Measurements from ENCODE around the gene MROH2B. TPM values are rescaled to one million over a fixed set of nuclear protein-coding genes. Genes with fewer than 3 reads are reported as not detected.
"Not testable (repeated sequence)": the region's sequence is repeated elsewhere in the genome, so short reads cannot be mapped to it uniquely, and the experiment has no call there.

Gene MROH2B
- polyA plus RNA-seq, 3 donors: 0.13 to 0.28 TPM; not detected in 1

DNA sequence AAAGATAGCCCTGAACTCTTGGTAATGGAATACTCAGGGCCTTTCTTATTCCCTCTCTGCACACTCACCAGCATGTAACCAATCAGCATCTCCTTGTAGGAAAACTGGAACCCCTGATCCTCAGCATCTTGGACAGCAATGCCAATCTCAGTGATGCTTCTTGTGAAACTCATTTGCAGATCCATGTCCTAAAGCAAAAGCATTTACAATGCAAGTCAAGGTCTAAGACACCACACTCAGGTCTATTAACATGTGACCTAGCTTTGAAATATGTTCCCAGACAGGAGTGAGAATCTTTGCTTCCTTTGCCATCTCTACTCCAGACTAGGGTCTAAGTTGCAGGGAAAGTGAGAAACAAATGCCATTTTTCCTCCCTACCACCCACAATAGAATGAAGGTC, 38.2 kb downstream of the MROH2B start:
- no peak for DNase-seq

DNA sequence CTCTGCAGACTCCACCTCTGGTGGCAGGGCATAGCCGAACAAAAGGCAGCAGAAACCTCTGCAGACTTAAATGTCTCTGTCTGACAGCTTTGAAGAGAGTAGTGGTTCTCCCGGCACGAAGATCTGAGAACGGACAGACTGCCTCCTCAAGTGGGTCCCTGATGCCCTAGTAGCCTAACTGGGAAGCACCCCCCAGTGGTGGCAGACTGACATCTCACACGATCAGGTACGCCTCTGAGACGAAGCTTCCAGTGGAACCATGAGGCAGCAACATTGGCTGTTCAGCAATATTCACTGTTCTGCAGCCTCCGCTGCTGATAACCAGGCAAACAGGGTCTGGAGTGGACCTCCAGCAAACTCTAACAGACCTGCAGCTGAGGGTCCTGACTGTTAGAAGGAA, 48.5 kb downstream of the MROH2B start:
- DNase-seq: not testable (repeated sequence)

DNA sequence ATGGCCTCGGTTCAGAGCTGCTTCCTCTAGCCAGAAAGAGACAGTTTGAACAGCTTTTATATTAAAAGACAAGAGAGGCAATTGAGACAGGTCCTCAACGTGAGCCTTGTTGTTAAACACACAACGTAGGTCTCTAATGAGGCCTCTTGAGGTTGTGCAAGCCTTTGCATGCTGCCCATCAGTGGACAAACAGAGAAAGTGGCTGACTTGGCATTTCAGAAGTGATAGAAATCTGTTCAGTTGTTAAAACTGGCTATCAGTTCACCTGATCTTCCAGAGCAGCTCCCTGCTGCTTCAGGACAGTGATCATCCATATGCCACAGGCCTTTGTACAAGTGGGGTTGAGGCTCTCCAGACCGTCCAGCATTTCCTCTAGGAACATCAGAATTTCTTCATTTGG, 58.8 kb downstream of the MROH2B start:
- no peak for DNase-seq

DNA sequence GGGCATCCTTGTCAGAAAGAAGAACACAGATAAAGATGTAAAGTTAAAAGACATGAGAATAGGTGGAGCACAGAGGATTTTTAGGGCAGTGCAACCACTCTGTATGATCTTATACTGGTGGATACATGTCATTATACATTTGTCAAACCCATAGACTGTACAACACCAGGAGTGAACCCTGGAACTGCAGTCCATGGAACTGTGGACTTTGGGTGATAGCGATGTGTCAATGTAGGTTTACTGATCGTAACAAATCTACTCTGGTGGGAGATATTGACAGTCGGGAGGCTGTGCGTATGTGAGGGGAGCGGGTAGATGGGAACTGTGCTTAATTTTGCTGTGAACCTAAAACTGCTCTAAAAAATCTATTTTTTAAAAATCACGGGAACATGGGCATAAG, 60.6 kb downstream of the MROH2B start:
- DNase-seq: no peak

DNA sequence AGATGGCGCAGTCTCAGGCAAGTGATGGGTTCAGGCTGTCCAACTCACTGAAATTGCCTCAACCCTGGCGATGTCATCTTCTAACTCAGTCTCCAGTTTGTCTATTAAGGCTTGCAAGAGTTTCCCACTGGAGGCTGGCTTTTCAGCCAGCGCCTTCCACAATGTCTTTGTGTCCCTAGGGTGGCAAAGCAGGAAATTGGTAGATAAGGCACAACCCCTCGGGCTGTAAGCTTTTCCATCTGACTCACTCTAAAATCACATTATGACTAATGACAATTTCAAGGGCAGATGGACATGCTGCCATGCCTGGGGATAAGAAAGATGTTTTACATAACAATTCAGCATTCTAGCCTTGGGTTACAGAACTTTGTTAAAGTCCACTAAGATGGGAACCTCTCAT, 61.9 kb downstream of the MROH2B start:
- DNase-seq: no peak

DNA sequence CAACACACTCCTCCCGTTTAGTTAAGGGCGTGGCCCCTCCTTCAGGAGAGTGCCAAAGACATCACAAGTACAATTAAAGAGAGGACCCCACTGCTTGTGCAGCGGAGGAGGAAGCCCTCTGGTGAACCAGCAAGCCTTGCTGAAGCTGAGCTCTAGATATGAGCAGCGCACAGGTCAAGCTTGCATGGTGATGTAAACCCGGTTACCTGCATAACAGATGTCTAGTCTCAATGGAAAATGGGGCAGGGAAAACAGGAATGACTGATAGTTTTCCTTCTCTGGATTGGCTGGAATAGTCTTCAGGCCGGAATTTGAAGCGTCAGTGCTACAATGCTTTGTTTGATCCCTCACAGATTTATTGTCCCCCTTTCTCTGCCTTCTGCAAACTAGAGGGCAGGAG, 66.2 kb downstream of the MROH2B start:
- no peak for DNase-seq

DNA sequence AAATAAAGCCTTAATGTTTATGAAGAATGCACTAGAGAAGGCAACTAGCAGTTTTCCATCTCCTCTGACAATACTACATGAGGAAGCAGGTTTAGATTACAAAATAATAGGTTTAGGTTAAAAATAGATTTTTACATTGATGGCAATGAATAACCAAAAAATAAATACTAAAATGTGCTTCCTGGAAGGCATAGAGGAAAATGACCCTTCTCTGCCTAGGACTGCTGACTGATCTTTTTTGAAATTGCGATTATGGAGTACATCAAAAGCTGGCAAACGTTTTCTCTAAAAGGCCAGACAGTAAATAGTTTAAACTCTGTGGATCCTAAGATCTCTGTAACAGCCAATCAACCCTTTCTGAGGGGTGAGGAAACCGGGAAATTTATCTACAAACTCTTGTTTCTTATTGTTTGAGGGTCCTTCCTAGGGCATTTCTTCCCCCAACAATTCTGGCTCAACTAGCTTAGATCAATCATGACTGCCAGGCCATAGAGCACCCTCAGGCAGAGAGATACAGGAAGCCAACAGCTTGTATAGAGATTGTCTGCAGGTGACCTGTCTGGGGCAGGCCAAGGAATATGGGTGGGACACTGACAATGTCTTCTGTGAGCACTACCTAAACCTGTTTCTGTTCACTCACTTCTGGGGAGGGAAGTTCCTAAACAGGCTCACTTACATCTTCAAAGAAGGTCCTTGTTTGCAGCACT, 67.3 kb downstream of the MROH2B start:
- no peak for DNase-seq

DNA sequence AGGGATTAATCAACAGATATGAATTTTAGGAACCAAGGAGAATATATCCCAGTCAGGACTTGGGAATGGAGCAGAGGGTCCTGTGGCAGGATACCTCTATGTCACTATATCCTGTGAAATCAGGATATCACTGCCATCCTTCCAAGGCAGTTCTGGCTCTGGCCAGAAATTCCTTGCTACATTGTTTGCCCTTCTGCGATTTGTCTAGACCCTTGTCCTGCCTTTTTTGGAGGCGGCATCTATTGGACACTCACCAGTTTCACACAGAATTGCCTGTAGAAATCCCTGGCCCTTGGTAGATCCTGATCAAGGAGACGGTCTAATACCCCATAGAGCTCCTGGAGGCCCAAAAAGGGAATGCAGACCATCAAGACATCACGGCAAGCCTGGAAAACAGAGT, 71.2 kb downstream of the MROH2B start:
- no peak for DNase-seq

DNA sequence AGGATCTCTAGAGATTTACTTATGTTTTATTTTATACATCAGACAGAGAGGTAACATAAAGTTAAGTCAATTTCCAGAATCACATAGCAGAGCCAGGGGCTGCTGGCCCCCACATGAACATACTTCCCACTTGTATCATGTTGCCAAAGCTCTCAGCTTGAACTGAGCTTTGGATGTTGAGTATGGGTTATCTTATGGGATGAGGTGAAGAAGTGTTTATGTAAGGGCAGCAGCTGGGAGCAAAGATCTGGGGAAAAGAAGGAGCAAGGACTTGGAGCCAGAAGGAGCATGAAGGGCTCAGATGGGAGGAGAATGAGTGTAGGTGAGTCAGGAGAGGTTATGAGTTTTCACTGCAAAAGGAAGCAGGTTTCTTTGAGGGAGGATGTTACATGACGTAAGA, 72.0 kb downstream of the MROH2B start:
- no peak for DNase-seq

DNA sequence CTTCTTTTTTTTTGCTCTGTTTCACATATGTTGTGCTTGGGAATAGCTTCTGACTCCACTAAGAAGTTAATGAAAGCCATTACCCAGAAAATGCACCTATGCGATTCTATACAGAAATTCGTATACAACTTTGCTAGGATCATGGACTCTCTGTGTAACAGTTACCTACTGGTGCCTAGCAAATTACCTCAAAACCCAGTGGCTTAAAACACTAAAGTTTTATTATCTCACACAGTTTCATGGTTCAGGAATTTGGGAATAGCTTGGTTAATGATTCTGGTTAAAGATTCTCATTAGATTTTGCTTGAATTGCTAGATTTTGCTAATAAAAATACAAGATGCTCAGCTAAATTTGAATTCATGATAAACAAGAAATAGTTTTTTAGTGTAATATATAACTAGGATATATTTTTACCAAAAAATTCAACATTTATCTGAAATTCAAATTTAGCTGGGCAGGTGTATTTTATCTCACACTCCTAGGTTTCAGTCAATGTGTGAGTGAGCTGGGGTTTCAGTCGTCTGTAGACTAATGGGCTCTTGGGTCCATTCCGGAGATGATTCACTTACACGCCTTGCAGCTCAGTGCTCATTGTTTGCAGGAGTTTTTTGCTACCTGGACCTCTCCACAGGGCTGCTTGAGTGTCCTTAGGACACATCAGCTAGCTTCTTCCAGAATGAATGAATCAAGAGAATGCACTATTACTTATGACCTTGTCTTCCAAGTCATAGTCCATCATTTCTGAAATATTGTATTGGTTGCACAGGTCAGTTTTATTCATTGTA, 75.1 kb downstream of the MROH2B start:
- DNase-seq: no peak

DNA sequence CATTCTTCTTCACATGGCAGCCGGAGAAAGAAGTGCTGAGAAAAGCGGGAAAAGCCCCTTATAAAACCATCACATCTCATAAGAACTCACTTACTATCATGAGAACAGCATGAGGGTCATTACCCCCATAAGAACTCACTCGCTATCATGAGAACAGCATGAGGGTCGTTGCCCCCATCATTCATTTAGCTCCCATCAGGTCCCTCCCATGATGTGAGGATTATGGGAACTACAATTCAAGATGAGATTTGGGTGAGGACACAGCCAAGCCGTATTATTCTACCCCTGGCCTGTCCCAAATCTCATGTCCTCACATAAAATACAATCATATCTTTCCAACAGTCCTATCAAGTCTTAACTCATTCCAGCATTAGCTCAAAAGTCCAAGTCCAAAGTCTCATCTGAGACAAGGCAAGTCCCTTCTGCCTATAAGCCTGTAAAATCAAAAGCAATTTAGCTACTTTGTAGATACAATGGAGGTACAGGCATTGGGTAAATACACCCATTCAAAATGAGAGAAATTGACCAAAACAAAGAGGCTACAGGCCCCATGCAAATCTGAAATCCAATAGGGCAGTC, 79.1 kb downstream of the MROH2B start:
- no peak for DNase-seq

DNA sequence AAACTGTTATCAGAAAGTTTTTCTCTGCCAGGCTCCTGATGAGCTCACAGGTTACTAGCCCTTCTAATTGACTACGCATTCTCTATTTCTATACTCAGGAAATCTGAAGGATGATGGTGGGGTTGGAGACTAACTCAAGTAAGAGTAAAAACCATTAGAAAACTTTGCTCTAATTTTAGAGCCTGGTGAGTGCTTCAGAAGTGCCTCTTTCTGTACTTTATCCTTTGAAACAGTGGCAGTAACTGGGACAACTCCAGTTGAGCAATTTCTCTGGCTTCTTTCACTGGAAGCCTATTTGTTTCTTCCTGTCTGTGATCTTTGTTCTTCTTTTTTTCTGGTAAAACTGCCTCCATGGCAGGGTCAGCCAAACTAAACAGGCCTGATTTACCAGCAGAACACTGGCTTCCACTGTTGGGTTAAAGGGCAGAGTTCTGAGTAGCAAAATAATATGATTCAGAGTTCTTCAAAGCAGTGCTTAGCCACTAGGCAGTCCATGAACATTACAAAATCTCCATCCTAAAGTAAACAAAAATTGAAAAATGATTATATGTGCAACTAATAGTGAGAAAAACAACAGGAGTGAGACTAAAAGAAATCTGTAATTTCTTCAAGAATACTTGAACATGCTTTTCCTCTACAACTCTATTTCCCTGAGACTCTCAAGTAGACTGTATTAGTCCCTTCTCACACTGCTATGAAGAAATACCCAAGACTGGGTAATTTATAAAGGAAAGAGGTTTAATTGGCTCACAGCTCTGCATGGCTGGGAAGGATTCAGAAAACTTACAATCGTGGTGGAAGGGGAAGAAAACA, 79.8 kb downstream of the MROH2B start:
- peak; percentile 59 for DNase-seq

DNA sequence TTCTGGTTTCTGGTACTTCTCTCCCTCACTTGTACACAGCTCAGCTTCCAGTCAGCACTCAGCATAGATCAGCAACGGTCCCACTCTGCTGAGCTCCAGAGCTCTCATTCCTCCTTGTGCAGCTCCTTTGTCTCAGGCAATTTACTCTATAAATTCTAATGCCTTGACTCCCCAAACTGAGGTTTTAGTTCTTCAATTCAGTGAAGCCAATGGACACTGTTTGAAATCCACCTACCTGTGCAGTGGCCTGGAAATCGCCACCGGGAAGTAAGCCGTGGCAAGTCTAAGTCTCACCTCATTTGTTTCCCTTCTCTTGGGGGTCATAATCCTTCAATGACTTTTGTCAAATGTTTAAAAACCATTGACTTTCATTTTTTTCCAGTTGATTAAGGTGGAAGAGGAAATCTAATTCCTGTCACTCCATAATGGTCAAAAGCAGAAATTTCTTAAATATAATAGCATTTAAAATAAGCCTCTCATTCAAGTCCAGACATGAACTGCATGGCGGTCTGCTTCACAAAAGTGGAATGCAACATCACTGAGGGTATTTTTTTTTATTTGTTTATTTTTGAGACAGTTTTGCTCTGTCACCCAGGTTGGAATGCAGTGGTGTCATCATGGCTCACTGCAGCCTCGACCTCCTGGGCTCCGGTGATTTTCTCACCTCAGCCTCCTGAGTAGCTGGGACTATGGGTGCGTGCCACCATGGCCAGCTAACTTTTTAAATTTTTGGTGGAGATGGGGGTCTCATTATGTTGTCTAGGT, 82.2 kb downstream of the MROH2B start:
- DNase-seq: no peak

DNA sequence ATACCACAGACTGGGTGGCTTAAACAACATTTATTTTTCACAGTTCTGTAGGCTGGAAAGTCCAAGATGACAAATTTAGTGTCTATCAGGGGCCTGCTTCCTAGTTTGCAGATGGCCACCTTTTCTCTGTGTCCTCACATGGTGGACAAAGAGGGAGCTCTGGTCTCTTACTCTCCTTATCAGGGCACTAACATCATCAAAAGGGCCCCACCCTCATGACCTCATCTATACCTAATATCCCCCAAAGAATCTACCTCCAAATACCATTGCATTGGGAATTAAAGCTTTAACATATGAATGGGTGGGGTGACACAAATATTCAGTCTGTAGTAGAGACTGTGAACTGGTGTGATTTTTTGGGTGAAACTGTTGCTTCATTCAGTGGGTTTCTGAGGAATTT, 83.8 kb downstream of the MROH2B start:
- no peak for DNase-seq

DNA sequence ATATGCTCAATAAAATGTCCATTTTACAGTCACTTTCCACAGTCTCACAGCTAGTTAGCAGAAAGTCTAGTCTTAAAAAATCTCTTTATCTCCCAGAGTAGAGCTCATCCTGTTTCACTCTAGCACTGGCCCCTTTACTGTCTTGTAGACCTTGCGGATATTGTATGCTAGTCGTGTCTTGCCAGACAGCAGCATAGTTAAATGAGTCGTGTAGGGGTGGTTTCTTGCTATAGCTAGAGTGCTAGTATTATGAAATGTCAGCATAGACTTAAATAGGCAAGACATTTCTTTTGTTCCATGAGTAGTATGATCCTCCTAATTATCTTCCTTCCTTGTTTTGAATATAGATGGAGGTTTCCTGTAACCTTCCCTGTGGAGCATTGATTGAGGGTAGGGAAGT, 84.5 kb downstream of the MROH2B start:
- no peak for DNase-seq

DNA sequence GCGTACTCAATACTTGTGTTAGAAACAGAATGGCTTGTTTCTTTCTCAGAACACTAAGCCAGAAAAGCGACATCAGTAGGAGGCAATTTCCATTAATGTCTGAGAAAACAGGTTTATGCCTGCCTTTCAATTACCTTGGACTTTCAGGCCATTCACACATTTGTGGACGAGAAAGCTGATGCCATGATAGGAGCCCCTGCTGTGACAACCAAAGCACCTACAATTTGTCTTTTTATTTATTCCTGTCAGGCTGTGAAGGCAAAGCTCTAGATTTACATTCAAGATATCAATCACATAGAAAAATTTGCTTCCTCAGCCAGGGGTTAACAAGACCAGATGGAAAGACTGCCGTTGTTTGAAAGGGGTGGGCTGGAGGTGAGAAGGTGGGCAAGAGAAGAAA, 85.6 kb downstream of the MROH2B start:
- no peak for DNase-seq

DNA sequence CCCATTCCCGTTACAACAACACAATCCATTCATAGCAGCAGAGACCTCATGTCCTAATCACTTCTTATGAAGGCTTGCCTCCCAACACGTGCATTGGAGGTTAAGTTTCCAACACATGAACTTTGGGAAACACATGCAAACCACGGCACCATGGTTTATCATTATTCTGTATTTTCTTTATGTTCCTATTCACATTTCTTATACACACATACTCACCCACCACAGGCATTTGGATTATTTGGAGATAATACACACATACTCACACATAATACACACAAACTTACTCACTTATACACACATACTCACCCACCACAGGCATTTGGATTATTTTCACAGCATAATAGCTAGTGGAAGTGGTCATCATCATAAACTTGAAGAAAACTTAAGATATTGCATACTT, 86.3 kb downstream of the MROH2B start:
- no peak for DNase-seq

DNA sequence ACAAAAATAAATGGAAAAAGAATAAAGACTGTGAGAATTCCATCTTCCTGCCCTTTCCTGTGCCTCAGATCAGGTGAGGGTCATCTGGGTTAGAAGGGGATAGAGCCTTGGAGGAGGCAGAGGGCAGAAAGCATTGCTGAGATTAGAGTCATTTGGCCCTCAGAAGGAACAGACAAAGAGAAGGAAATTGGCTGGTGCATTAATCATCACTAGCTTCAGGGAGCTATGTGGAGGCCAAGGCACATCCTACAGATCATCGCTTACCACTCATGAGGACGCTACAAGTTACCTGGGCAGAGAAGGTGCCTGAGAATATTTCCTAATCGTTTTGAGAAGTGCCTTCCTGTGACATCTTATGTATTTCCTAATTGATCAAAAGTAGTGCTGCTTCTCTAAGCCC, 87.4 kb downstream of the MROH2B start:
- no peak for DNase-seq

DNA sequence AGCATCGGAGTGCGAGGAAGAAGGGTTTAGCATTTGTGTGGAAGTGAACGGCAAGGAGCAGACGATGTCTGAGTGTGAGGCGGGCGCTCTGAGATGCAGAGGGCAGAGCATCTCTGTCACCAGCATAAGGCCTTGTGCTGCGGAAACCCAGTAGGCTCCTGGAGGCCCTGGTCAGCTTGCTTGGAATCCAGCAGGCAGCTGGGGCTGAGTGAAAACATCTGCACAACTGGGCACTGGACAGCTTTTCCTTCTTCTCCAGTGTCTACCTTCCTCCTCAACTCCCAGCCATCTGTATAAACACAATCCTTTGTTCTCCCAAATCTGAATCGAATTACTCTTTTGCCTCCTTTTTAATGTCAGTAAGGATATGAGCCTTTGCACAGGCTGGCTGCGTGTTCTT, 89.7 kb downstream of the MROH2B start:
- peak; percentile 34 for DNase-seq

DNA sequence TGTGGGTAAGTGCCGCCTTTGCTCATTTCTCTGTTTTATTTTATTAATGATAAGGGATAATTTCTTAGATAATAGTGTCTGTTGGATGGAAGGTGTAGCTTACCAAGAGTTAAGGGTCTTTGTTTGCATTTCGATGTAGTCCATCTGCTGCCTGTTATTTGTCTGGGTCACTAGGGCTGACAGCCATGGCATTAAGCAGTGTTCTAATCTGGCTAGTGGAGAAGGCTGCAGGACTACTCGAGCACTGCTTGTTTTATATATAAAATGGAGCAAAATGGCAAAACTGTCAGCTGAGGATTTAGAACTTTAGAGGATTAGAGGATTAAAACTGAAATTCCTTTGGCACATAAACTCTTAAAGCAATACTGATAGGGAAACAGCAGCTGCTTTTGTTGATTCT, 94.3 kb downstream of the MROH2B start:
- DNase-seq: no peak

DNA sequence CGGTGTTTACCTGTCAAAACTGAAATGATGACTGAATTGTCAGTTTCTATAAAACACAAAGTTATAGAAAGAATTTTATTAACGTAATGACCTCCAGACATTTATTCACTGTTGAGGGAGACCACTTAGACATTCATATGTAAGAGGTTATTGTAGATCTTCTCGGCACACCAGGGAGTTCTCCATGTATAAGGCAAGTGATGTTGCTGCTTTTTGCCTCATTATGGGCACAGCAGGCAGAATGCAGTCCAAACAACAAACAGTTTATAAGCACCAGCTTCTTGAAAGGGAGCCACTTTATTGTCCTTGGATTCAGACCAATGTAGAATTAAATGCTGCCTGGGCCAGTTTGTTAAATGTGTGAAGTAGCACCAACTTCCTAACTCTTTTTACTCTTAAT, 95.1 kb downstream of the MROH2B start:
- no peak for DNase-seq
